Stimulated activated CD8-positive, alpha-beta memory T cell treated with anti-CD3 and anti-CD28 coated beads, Interleukin-4, amount 100 ng/mL, for 1 hour (primary cell): ENCODE data around the gene OMP.
A peak's percentile ranks its signal among the peaks of the same experiment; 100 is the strongest.
"Not testable (repeated sequence)": the region's sequence is repeated elsewhere in the genome, so short reads cannot be mapped to it uniquely, and the experiment has no call there.

Source experiments
- DNase-seq, 2 donors: peaks; one replicate each; pipeline ENCODE4 v3.0.0-alpha.2; 2020; ENCODE audit warnings: low read depth in 2 of 2, low spot score in 1 of 2

The OMP gene

GRCh38 chr11:77102246-77103210 is at the start of gene OMP:
TSS of gene OMP (plus strand) at chr11:77102840. CDS start at chr11:77102840, 0 bp downstream.
- DNase-seq = no peak

GRCh38 chr11:77053217-77054015 is 49.2 kb upstream of the OMP start:
- no peak for DNase-seq

GRCh38 chr11:77054084-77054483 is 48.6 kb upstream of the OMP start:
- no peak for DNase-seq

- DNase-seq = no peak
Observed at GRCh38 chr11:77055101-77055561, 47.5 kb upstream of the OMP start.

- no peak for DNase-seq
Observed at GRCh38 chr11:77055913-77056312, 46.7 kb upstream of the OMP start.

GRCh38 chr11:77056814-77057402 is 45.7 kb upstream of the OMP start:
- no peak for DNase-seq

- DNase-seq = no peak
Observed at GRCh38 chr11:77057938-77058474, 44.6 kb upstream of the OMP start.

- no peak for DNase-seq
Observed at GRCh38 chr11:77058900-77059299, 43.7 kb upstream of the OMP start.

GRCh38 chr11:77059806-77060205 is 42.8 kb upstream of the OMP start:
- no peak for DNase-seq

- DNase-seq = no peak
Observed at GRCh38 chr11:77060234-77060633, 42.4 kb upstream of the OMP start.

- DNase-seq = not testable (repeated sequence)
Observed at GRCh38 chr11:77061258-77061657, 41.4 kb upstream of the OMP start.

- no peak for DNase-seq
Observed at GRCh38 chr11:77062924-77063323, 39.7 kb upstream of the OMP start.

- DNase-seq = no peak
Observed at GRCh38 chr11:77063407-77063806, 39.2 kb upstream of the OMP start.

- DNase-seq = no peak
Observed at GRCh38 chr11:77063861-77064260, 38.8 kb upstream of the OMP start.

- DNase-seq = no peak
Observed at GRCh38 chr11:77064648-77065217, 37.9 kb upstream of the OMP start.

GRCh38 chr11:77065878-77066228 is 36.8 kb upstream of the OMP start:
- no peak for DNase-seq

- DNase-seq = peak; percentile 56 to 77
Observed at GRCh38 chr11:77066229-77067042, 36.2 kb upstream of the OMP start, which contains the start of gene CAPN5. TSS of gene CAPN5 (plus strand) at chr11:77066971. CDS start at chr11:77084887, 17,916 bp downstream.

GRCh38 chr11:77067861-77068443 is 34.7 kb upstream of the OMP start:
- DNase-seq = no peak

GRCh38 chr11:77068457-77069335 is 33.9 kb upstream of the OMP start:
- no peak for DNase-seq
